Hypothalamus (tissue), 51 donors: ENCODE results near the gene TRIM10.
"Not testable (repeated sequence)": the region's sequence is repeated elsewhere in the genome, so short reads cannot be mapped to it uniquely, and the experiment has no call there.

ENCODE experiments used
- DNase-seq, 51 donors: peaks; one replicate each; lab custom pipeline; 2025; lab: John Stamatoyannopoulos, UW

Gene TRIM10

GRCh38 chr6:30155520-30156261, 5.3 kb downstream of the TRIM10 start:
- DNase-seq, result no peak

- no peak for DNase-seq
Observed at GRCh38 chr6:30154709-30155519, 6.1 kb downstream of the TRIM10 start.

GRCh38 chr6:30154061-30154460, 7.0 kb downstream of the TRIM10 start:
- no peak for DNase-seq

- no peak for DNase-seq
Observed at GRCh38 chr6:30152910-30153610, 8.0 kb downstream of the TRIM10 start.

- DNase-seq, result no peak
Observed at GRCh38 chr6:30152016-30152673, 8.9 kb downstream of the TRIM10 start.

GRCh38 chr6:30151580-30151979, 9.4 kb downstream of the TRIM10 start:
- DNase-seq, result no peak

GRCh38 chr6:30150671-30151395, 10.2 kb downstream of the TRIM10 start:
- no peak for DNase-seq

- no peak for DNase-seq
Observed at GRCh38 chr6:30149858-30150550, 11.0 kb downstream of the TRIM10 start.

- no peak for DNase-seq
Observed at GRCh38 chr6:30149234-30149633, 11.8 kb downstream of the TRIM10 start.

GRCh38 chr6:30147096-30147495, 13.9 kb downstream of the TRIM10 start:
- DNase-seq, result no peak

- DNase-seq, result no peak
Observed at GRCh38 chr6:30145818-30146217, 15.2 kb downstream of the TRIM10 start.

- DNase-seq, result no peak
Observed at GRCh38 chr6:30144811-30145210, 16.2 kb downstream of the TRIM10 start.

GRCh38 chr6:30143780-30144179, 17.2 kb downstream of the TRIM10 start:
- DNase-seq, result no peak

- no peak for DNase-seq
Observed at GRCh38 chr6:30142665-30143064, 18.3 kb downstream of the TRIM10 start.

- DNase-seq, result not testable (repeated sequence)
Observed at GRCh38 chr6:30140240-30140639, 20.8 kb downstream of the TRIM10 start.

- no peak for DNase-seq
Observed at GRCh38 chr6:30136570-30137286, 24.3 kb downstream of the TRIM10 start.

GRCh38 chr6:30135757-30136156, 25.3 kb downstream of the TRIM10 start, which contains the start of gene TRIM40:
TSS of gene TRIM40 (plus strand) at chr6:30136140. CDS start at chr6:30137037, 897 bp downstream.
- no peak for DNase-seq

GRCh38 chr6:30135147-30135546, 25.9 kb downstream of the TRIM10 start:
- DNase-seq, result no peak
